Body of pancreas (tissue), 4 donors: ENCODE measurements around the gene FAM120AOS.

Experiments
- CTCF ChIP-seq, 7 experiments: fragments of 450-650 bp in 4 of 7; fragments of 200-600 bp in 3 of 7; sonication (generic) in 3 of 7; IDR thresholded peaks; one replicate each; pipeline ENCODE4 v1.5.1; 2016 to 2019; ENCODE audit warnings: antibody characterized with exemption in 7 of 7
- POLR2A ChIP-seq, 3 donors: fragments of 450-650 bp; IDR thresholded peaks; one replicate each; pipeline ENCODE4 v1.6.1; 2016; ENCODE audit warnings: antibody characterized with exemption in 3 of 3, mild to moderate bottlenecking in 2 of 3

GRCh38 chr9:93415176-93415690, 38.1 kb downstream of the FAM120AOS start:
- TF ChIP-seq CTCF (IDR thresholded peaks at IDR 0.05) (no peak), POLR2A (IDR thresholded peaks at IDR 0.05) (no peak)
